Measurements from ENCODE around the gene TPRG1L. TPM values are rescaled to one million over a fixed set of nuclear protein-coding genes. Genes with fewer than 3 reads are reported as not detected.

TPRG1L gene
- total RNA-seq, 6 experiments from 2014 or later = 51.8 to 63.5 (median 58.0) TPM

GRCh38 chr1:3657578-3658230 is 32.9 kb downstream of the TPRG1L start:
- H3K4me1 Mint-ChIP-seq (ENCODE audit: low read depth) = no peaks in the 10 kb centered on the region
- no peaks in the 10 kb centered on the region for H3K36me3 Mint-ChIP-seq (ENCODE audit: low read depth)
- no peak for DNase-seq
- H3K27ac Mint-ChIP-seq = no peak overlapping the region
- no peak for TF ChIP-seq CTCF (IDR thresholded peaks at IDR 0.05)
- H3K4me3 Mint-ChIP-seq = no peak overlapping the region
- no peaks in the 10 kb centered on the region for H3K9me3 Mint-ChIP-seq
- peaks cover 47% of the 10 kb centered on the region for H3K27me3 Mint-ChIP-seq (ENCODE audit: insufficient read depth)

GRCh38 chr1:3658231-3658615 is 33.4 kb downstream of the TPRG1L start:
- H3K9me3 Mint-ChIP-seq = no peaks in the 10 kb centered on the region
- DNase-seq = no peak
- no peak for TF ChIP-seq CTCF (IDR thresholded peaks at IDR 0.05)
- peaks cover 51% of the 10 kb centered on the region for H3K27me3 Mint-ChIP-seq (ENCODE audit: insufficient read depth)
- H3K27ac Mint-ChIP-seq = no peak overlapping the region
- H3K4me3 Mint-ChIP-seq = no peak overlapping the region
- no peaks in the 10 kb centered on the region for H3K4me1 Mint-ChIP-seq (ENCODE audit: low read depth)
- H3K36me3 Mint-ChIP-seq (ENCODE audit: low read depth) = no peaks in the 10 kb centered on the region

- no peak for TF ChIP-seq CTCF (IDR thresholded peaks at IDR 0.05)
- no peak overlapping the region for H3K4me3 Mint-ChIP-seq
- peaks cover 45% of the 10 kb centered on the region for H3K27me3 Mint-ChIP-seq (ENCODE audit: insufficient read depth)
- no peak overlapping the region for H3K27ac Mint-ChIP-seq
- no peaks in the 10 kb centered on the region for H3K4me1 Mint-ChIP-seq (ENCODE audit: low read depth)
- H3K36me3 Mint-ChIP-seq (ENCODE audit: low read depth) = no peaks in the 10 kb centered on the region
- no peak for DNase-seq
- no peaks in the 10 kb centered on the region for H3K9me3 Mint-ChIP-seq
These were observed 34.3 kb downstream of the TPRG1L start for GRCh38 chr1:3659093-3659492.

- Mint-ChIP-seq H3K4me3 (no peak overlapping the region), H3K27me3 (ENCODE audit: insufficient read depth) (peaks cover 37% of the 10 kb centered on the region), H3K36me3 (ENCODE audit: low read depth) (no peaks in the 10 kb centered on the region), H3K9me3 (no peaks in the 10 kb centered on the region), H3K4me1 (ENCODE audit: low read depth) (no peaks in the 10 kb centered on the region), H3K27ac (no peak overlapping the region)
- no peak for DNase-seq
- TF ChIP-seq CTCF (IDR thresholded peaks at IDR 0.05) = no peak
These were observed 35.9 kb downstream of the TPRG1L start for GRCh38 chr1:3660704-3661103.

GRCh38 chr1:3661631-3662030 is 36.8 kb downstream of the TPRG1L start:
- Mint-ChIP-seq H3K36me3 (ENCODE audit: low read depth) (no peaks in the 10 kb centered on the region), H3K27ac (no peak overlapping the region), H3K9me3 (no peaks in the 10 kb centered on the region), H3K4me1 (ENCODE audit: low read depth) (peaks cover 7% of the 10 kb centered on the region; the same call in 1 of the 2 replicates), H3K27me3 (ENCODE audit: insufficient read depth) (peaks cover 33% of the 10 kb centered on the region), H3K4me3 (no peak overlapping the region)
- TF ChIP-seq CTCF (IDR thresholded peaks at IDR 0.05) = no peak
- no peak for DNase-seq
